K562 (cell line): ENCODE data around the gene BMI1. TPM values are rescaled to one million over a fixed set of nuclear protein-coding genes. Genes with fewer than 3 reads are reported as not detected.

Experiments
- ATF3 ChIP-seq, 2 experiments: fragments of 450-650 bp in 1 of 2; sonication (generic) in 1 of 2; formaldehyde crosslinking in 1 of 2; IDR thresholded peaks in 1 of 2; conservative IDR thresholded peaks in 1 of 2; 2 replicates each; pipeline versions ENCODE4 v1.6.1 to v1.8.1; 2016 to 2023; ENCODE audit warnings: mild to moderate bottlenecking in 2 of 2, moderate library complexity in 2 of 2, inconsistent platforms in 1 of 2, missing genetic modification reagents in 1 of 2
- ATF6 ChIP-seq: sonication (generic); formaldehyde crosslinking; IDR thresholded peaks from 2 replicates; pipeline ENCODE4 v1.4.0; 2020; ENCODE audit warnings: mild to moderate bottlenecking, missing genetic modification reagents
- FOS ChIP-seq: IDR thresholded peaks from 3 replicates; pipeline ENCODE4 v1.6.1; 2011; ENCODE audit not compliant: insufficient read length; ENCODE audit errors: extremely low read depth
- FOXJ2 ChIP-seq: fragments of 200-800 bp; sonication (Bioruptor generic); IDR thresholded peaks from 2 replicates; pipeline ENCODE4 v1.6.1; 2016; ENCODE audit warnings: missing genetic modification characterization, missing compliant biosample characterization
- GTF2E2 ChIP-seq: fragments of 200-800 bp; sonication (Bioruptor generic); IDR thresholded peaks from 2 replicates; pipeline ENCODE4 v1.6.1; 2016; ENCODE audit warnings: missing genetic modification characterization, missing compliant biosample characterization
- GTF2F1 ChIP-seq: IDR thresholded peaks from 2 replicates; pipeline ENCODE4 v1.6.1; 2011; ENCODE audit warnings: low read depth, low read length, improper control_type of control experiment
- HOXB6 ChIP-seq: fragments of 250-450 bp; sonication (Bioruptor Pico); IDR thresholded peaks from 2 replicates; pipeline ENCODE4 v1.5.1; 2022; ENCODE audit warnings: mild to moderate bottlenecking, borderline replicate concordance
- IFI16 ChIP-seq: fragments of 250-450 bp; sonication (Bioruptor Pico); IDR thresholded peaks from 2 replicates; pipeline ENCODE4 v2.1.2; 2022; ENCODE audit warnings: mild to moderate bottlenecking, inconsistent platforms
- MAZ ChIP-seq, 2 experiments: fragments of 450-650 bp in 1 of 2; sonication (generic) in 1 of 2; formaldehyde crosslinking; IDR thresholded peaks in 1 of 2; conservative IDR thresholded peaks in 1 of 2; 2 replicates each; pipeline versions ENCODE4 v1.4.0 to v1.5.0; 2020; ENCODE audit warnings: mild to moderate bottlenecking in 1 of 2, missing genetic modification reagents in 1 of 2
- POU5F1 ChIP-seq: fragments of 150-350 bp; IDR thresholded peaks from 2 replicates; pipeline ENCODE4 v1.6.1; 2014; ENCODE audit warnings: borderline replicate concordance, low read length, low read depth, mild to moderate bottlenecking; ENCODE audit not compliant: partially characterized antibody
- REST ChIP-seq, 2 experiments: fragments of 450-650 bp; formaldehyde crosslinking in 1 of 2; IDR thresholded peaks; 2 replicates each; pipeline versions ENCODE4 v1.4.0 to v1.6.1; 2014 to 2020; ENCODE audit warnings: mild to moderate bottlenecking in 2 of 2, borderline replicate concordance in 1 of 2, low read depth in 1 of 2
- SP1 ChIP-seq: sonication (generic); formaldehyde crosslinking; IDR thresholded peaks from 2 replicates; pipeline ENCODE4 v1.8.1; 2022; ENCODE audit warnings: mild to moderate bottlenecking, missing genetic modification reagents
- SUPT5H ChIP-seq: fragments of 450-650 bp; IDR thresholded peaks from 2 replicates; pipeline ENCODE4 v1.6.1; 2016
- TAL1 ChIP-seq: fragments of 450-650 bp; IDR thresholded peaks from 2 replicates; pipeline ENCODE4 v1.6.1; 2016; ENCODE audit warnings: mild to moderate bottlenecking
- THRAP3 ChIP-seq: fragments of 450-650 bp; IDR thresholded peaks from 2 replicates; pipeline ENCODE4 v1.6.1; 2016; ENCODE audit warnings: mild to moderate bottlenecking, inconsistent platforms, borderline replicate concordance
- ZBED1 ChIP-seq: IDR thresholded peaks from 2 replicates; pipeline ENCODE4 v1.6.1; 2014
- polyA plus RNA-seq, 8 experiments: library from polyadenylated mRNA; depleted of rRNA in 4 of 8; stranded (reverse) in 5 of 8; unstranded in 3 of 8; fragments of >200 nt; fragmentation: Nextera tagmentation in 2 of 8; fragmentation: Illumina TruSeq in 1 of 8; extraction: Ambion mirVana in 2 of 8; extraction: Trizol in 1 of 8; gene quantifications; 2 replicates each; pipeline versions ENCODE4 v1.2.1 to v1.2.3, GENCODE V29; 2011 to 2014; ENCODE audit warnings: inconsistent platforms in 1 of 8, missing spikeins in 1 of 8
- total RNA-seq, 7 experiments: library from RNA; depleted of rRNA in 6 of 7; stranded (reverse); fragments of >200 nt in 6 of 7; fragmentation: Illumina TruSeq in 2 of 7; extraction: Trizol in 2 of 7; gene quantifications; 2 replicates each; pipeline versions ENCODE4 v1.2.1 to v1.2.3, GENCODE V29; 2011 to 2021; ENCODE audit warnings: low replicate concordance in 1 of 7

Gene BMI1
- total and polyA plus RNA-seq, 9 of the 15 experiments (the other 6 are each of a cell fraction or from before 2014, with no cell fraction given), result 21.4 to 103 (median 70.8) TPM

GRCh38 chr10:22316286-22317075 is 4.4 kb upstream of the BMI1 start, which contains the start of gene COMMD3 (continued):
- TF ChIP-seq REST (IDR thresholded peaks at IDR 0.05; ENCODE audit: borderline replicate concordance) (peak; percentile 73), REST (CRISPR knock-in tag; IDR thresholded peaks at IDR 0.05; ENCODE audit: low read depth) (0 out of 2 replicates have a peak, but pooled peaks have one; percentile 61), FOXJ2 (tag) (peak; percentile 81; the same call in 1 of the 2 replicates), GTF2E2 (tag) (no peak), ZBED1 (no peak), FOS (no peak), HOXB6 (no peak), SP1 (CRISPR knock-in tag) (peak; percentile 73), IFI16 (CRISPR knock-in tag) (no peak), ATF3 (IDR thresholded peaks at IDR 0.05) (no peak), ATF3 (CRISPR knock-in tag; conservative IDR thresholded peaks at IDR 0.05) (no peak), POU5F1 (peak; percentile 3), MAZ (CRISPR knock-in tag; conservative IDR thresholded peaks at IDR 0.05 in 1 of 2, IDR thresholded peaks at IDR 0.05 in 1 of 2) (peak in 1 of 2 experiments; percentile 46; a peak in 1 of 4 replicates), THRAP3 (no peak), SUPT5H (peak; percentile 85), TAL1 (no peak), ATF6 (no peak), GTF2F1 (no peak; the same call in 1 of the 2 replicates)
